A673 (cell line): Measurements from ENCODE around the gene TUBA4A.

ENCODE experiments used
- CTCF ChIP-seq: fragments of 300-800, 200-600 bp; sonication (generic); conservative IDR thresholded peaks from 2 replicates; pipeline ENCODE4 v1.5.1; 2017; ENCODE audit warnings: low read depth, mild to moderate bottlenecking, antibody characterized with exemption, low read length, moderate library complexity, mixed read lengths
- EZH2 ChIP-seq: fragments of 200-600 bp; sonication (generic); IDR thresholded peaks from 2 replicates; pipeline ENCODE4 v1.6.1; 2017; ENCODE audit warnings: borderline replicate concordance, low read depth, mild to moderate bottlenecking, mixed read lengths, antibody characterized with exemption, low read length; ENCODE audit not compliant: poor library complexity, severe bottlenecking

DNA sequence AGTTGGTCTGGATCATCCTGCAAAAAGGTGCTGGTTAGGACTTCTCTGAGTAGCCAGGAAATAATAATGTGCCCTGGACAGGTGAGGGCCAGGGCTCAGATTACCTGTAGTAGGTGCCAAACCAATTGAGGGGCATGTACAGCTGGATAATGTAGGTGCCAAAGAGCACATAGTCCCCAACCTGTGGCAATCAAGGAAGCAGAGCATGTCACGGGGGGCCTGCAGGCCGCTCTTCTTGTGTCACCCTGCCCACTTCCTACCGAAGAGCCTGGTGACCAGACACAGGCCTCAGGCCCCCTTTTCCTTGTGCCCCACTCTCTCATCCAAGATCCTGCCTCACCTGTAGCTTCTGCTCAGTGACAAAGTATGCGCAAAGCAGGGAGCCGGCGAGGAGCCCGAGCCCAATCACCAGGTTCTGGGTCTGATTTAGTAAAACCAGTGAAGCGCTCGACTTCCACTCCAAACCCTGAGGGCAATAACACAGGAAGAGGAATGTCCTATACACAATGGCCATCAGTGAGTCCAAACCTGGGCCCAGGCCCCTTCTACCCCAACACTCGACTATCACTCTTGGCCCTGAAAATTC lies 40.1 kb downstream of the TUBA4A start:
- TF ChIP-seq EZH2 (no peak), CTCF (no peak)
